GM12873 (cell line): ENCODE results near the gene NKAIN4.

ENCODE experiments used
- TF ChIP-seq, protein P1 (sequence below): IDR thresholded peaks from 2 replicates; pipeline ENCODE4 v1.5.1; 2012; ENCODE audit warnings: low read depth, mild to moderate bottlenecking, moderate library complexity, low read length, control low read depth; ENCODE audit not compliant: insufficient read depth; ENCODE audit errors: missing control alignments

The NKAIN4 gene

DNA sequence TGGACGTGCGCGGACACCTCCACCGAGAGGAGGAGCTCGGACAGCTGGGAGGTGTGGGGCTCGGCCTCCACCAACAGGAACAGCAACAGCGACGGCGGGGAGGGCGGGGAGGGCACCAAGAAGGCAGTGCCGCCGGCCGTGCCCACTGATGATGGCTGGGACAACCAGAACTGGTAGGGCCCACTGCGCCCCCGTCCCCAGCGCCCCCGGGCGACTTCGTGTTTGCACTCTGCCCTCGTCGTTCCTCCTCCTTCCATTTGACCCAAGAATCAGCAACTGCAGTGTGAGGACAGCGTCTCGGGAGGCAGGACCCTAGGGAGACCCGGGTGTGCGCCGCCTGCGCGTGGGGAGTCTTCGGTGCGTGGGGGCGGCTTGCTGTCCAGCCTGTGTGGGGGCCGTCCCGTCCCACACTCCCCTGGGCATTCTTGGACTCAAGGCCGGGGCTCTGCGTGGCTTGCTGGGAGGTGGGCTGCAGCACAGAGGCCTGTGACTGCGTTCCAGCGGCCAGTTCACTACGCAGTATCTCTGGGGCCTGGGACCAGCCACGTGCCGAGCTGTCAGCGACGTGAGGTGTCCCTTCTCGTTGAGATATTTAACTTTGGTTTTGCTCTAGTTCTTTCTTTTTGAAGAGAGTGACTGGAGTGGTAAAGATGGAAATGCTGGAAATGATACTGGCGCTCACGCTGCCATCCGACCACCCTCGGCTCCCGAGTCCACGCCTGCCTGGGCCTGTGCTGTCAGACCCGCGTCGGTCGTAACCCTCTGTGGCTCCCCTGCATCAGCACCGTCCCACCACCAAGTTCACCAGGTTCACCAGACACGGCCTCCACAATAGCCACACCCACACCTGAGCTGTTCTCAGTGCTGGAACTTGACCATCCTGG lies 33.7 kb upstream of the NKAIN4 start:
- TF ChIP-seq, protein P1, sequence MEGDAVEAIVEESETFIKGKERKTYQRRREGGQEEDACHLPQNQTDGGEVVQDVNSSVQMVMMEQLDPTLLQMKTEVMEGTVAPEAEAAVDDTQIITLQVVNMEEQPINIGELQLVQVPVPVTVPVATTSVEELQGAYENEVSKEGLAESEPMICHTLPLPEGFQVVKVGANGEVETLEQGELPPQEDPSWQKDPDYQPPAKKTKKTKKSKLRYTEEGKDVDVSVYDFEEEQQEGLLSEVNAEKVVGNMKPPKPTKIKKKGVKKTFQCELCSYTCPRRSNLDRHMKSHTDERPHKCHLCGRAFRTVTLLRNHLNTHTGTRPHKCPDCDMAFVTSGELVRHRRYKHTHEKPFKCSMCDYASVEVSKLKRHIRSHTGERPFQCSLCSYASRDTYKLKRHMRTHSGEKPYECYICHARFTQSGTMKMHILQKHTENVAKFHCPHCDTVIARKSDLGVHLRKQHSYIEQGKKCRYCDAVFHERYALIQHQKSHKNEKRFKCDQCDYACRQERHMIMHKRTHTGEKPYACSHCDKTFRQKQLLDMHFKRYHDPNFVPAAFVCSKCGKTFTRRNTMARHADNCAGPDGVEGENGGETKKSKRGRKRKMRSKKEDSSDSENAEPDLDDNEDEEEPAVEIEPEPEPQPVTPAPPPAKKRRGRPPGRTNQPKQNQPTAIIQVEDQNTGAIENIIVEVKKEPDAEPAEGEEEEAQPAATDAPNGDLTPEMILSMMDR, result no peak

DNA sequence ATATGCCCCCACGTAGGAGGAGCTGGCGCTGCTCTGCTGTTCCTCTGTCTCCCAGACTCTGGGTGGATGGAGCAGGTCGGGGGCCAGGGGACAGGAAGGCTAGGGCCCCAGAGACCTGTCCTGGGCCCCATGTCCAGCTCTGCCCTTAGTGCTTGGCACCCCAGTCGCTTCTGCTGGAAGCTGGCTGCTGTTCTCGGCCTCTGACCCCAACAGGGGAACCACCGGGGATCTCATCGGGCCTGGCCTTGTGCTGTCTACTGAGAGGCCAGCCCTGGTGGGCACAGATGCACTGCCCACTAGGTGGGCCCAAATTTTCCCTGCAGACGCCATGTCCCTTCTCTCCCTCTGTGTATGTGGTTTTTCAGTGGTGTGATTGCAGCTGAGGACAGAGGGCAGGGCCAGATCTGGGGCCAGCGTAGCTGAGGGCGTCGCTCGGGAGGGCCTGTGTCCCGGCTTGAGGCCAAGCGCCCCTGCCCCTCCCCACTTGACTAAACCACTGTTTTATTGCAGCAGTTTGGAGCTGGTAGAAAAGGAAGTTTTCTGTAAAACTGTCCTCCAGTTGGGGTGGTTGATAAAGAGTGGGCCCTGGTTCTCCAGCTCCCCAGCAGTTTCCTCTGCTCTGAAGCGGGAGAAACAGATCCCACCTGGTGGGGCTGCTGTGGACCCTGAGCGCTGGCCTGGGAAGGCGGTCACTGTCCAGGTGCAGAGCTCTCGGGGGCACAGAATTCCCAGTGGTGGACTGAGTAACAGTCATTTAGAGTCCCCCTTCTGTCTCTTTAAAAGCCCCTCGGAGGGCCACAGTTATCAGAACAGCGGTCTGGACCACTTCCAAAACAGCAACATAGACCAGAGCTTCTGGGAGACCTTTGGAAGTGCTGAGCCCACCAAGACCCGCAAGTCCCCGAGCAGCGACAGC lies 32.8 kb upstream of the NKAIN4 start:
- TF ChIP-seq, protein P1, result no peak

DNA sequence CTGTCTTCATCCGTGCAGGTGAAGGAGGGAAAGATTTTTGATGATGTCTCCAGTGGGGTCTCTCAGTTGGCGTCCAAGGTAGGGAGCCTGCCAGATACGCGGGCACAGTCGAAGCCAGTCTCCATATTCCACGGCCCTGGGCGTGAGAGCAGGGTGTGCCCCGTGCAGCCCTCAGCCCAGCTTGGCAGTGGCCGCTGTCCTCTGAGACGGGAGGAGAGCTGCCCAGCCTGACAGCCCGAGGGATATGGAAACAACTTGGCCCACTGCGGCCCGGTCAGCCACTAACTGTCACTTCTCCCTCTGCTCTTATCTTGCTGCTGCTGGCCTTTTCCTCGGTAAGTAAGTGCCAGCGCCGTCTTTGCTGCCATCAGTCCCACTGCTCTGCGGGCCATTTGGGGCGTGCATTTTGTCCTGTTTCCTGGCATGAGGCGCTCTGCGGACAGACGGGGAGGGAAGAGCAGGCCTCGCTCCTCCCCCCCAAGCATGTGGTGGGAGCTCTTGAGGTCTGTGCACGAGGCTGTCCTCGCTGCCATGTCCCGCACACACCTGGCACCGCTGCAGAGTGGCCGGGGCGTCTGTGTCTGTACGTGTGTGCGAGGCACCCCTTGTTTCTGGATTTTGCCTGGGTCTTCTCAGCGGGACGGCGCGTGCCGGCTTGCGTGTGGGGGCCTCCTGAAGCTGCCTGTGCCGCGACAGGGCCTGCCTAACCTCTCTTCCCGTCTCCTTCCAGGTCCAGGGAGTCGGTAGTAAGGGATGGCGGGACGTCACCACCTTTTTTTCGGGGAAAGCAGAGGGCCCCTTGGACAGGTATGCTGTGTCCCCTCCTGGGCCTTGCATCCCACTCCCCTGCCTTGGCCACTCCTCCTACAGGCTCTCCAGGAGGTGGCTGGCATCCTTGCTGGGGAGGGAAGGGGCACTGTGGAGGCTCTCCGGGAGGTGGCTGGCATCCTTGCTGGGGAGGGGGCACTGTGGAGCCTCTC lies 31.7 kb upstream of the NKAIN4 start:
- TF ChIP-seq, protein P1, result no peak

DNA sequence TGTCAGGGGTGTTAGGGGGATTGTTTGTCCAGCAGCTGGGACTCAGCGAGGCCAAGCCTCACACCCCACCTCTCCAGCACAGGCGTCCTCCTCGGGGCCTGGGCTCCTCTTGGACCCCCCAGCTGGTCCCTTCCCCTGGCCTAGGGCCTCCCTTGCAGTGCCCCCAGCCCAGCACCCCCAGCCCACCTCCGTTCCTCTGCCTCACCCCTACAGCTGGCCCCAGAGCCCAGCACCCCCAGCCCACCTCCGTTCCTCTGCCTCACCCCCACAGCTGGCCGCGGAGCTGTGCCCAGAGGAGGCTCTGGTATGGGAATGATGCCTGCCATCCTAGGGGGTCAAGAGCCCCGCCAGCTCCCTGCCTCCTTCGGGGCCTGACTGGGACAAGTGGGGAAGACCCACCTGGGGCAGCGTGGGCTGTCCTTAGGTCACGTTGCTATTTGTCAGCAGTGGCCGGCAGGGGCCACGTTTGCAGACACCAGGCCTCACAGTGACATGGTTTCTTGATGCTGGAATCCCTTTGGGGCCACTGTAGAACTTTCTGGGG lies 30.8 kb upstream of the NKAIN4 start:
- TF ChIP-seq, protein P1, result no peak

DNA sequence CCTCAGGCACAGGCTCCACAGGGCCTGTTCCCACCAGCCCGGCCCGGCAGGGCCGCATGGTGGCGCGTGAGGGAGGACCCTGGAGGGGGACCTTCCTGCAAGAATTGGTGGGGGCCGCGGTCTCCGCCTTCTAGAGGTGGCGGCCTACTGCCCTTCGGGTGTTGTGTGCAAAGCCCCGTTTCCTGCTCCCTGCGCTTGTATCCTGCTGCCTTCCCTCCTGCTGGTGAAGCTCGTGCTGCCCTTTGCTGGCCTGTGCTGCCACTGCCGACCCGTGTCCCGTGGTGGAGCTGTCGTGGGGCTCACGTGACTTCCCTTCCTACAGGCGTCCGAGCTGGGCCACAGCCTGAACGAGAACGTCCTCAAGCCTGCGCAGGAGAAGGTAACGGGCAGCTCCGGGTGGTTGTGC lies 30.3 kb upstream of the NKAIN4 start:
- TF ChIP-seq, protein P1, result no peak

DNA sequence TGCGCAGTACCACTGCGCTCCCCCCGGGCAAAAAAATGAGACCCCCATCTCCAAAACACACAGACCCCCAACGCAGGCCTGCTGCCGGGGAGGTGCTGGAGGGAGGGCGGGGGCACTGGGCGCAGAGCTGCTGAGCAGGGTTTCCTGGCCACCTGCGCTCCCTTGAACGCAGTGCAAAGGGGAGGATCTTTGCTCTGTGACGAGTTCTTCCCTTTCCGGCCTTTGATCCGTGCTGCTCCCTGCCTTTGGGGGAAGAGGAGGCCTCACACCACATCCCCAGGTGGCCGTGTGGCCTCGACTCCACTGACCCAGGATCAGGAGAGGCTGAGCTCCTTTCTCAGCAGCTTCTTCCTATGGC lies 29.8 kb upstream of the NKAIN4 start:
- TF ChIP-seq, protein P1, result no peak
